NCI-H2081 (cell line): ENCODE measurements around the gene SLC5A12.
A peak's percentile ranks its signal among the peaks of the same experiment; 100 is the strongest.
"Not testable (repeated sequence)": the region's sequence is repeated elsewhere in the genome, so short reads cannot be mapped to it uniquely, and the experiment has no call there.

Experiments
- DNase-seq, 2 experiments: peaks; one replicate each; lab custom pipeline; 2025; lab: John Stamatoyannopoulos, UW

The SLC5A12 gene

DNA sequence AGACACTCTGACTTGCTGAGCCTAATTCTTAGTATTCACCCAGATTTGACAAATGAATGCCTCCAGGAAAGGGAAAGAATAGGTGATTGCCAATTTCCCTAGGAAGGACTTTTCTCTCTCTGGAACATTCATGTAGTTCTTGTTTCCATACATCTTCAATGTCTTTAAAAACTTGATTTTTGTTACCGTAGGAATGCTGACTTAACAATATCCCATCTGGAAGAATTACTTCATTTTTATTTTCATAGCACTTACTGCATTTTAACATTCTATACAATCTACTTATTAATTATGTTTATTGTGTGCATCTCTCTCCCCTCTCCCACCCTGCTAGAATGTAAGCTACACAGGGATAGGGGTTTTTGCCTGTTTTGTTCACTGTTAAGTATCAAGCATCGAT lies 66.6 kb downstream of the SLC5A12 start:
- no peak for DNase-seq

DNA sequence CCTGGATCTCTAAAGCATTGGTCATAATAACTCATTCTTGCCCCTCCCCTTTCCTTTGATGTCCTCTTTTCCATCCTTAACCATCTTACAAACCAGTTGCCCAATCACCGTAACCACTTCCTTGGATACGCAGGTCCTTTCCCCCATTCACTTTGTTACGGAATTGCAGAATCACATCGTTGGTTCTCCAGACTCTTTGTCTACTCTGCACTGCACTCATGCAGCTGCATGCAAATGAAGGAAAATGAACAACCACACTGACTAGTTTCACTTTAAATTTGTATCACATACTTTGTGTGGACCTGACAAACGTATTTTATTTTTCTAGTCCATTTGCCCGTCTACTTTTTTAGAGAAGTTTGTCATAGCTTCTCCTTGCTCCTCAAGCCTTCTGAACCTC lies 69.9 kb downstream of the SLC5A12 start:
- DNase-seq: no peak

DNA sequence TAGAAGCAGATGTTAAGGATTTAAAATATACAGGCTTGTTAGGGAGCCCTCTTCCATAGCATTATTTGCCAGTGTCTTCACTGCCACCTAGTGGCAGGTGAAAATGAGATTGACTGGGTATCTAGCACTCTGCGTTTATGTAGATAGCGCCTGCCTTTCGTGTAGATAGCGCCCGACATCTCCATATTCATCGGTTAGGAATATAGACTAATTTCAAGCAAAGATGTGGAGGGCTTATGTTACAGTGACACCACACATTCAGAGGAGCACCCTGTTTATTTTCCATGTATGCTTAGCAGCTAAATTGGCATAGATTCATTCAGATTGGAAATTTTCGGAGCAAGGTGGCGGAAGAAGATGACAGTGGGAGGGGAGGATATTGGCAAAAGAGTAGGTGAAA lies 72.0 kb downstream of the SLC5A12 start:
- peak; percentile 75 to 79 for DNase-seq

DNA sequence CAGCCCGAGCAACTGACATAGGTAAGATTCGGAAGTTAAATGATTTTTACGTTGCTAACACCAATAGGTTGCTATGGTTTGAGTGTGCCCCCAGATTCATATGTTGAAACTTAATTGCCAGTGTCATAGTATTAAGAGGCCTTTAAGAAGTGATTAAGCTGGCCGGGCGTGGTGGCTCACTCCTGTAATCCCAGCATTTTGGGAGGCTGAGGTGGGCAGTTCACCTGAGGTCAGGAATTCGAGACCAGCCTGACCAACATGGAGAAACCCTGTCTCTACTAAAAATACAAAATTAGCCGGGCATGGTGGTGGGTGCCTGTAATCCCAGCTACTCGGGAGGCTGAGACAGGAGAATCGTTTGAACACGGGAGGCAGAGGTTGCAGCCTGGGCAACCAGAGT lies 78.5 kb downstream of the SLC5A12 start:
- not testable (repeated sequence) for DNase-seq

DNA sequence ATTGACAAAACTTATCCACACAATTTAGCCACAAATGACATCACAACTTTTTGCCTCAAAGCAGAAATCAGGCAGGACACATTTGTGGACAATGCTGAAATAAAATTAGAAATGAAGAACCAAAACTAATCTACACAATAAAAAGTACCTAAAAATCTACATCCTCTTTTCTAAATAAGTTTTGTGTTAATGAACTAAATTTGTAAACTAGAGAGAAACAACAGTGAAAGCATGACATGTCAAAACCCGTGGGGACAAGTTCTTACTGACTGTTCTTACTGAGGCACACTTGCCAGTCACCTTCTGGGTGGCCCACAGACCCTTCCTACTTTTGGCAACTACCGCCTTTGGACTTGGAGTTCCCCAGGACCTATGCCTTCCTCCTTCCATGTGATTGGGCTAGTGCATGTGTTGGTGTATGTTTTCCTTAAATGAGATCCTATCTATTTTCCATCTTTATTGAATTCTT lies 89.1 kb downstream of the SLC5A12 start:
- no peak for DNase-seq

DNA sequence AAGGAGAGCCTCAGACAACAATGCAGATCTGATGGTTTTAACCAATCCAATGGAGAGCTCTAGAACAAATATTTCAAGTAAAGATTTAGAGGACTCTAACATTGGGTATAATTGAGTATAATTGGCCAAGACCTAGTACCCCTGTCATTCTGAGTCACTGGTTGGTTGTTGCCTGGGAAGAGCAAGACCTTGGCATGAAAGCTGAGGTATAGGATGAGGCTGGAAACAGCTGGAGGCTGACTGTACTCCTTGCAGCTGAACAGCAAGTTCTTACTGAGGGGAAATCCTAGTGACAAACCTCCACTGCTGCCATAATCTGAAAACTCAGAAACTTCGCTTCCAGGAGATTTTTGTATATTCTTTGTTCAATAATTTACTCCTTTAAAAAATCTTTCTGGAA lies 95.5 kb downstream of the SLC5A12 start:
- DNase-seq: no peak

DNA sequence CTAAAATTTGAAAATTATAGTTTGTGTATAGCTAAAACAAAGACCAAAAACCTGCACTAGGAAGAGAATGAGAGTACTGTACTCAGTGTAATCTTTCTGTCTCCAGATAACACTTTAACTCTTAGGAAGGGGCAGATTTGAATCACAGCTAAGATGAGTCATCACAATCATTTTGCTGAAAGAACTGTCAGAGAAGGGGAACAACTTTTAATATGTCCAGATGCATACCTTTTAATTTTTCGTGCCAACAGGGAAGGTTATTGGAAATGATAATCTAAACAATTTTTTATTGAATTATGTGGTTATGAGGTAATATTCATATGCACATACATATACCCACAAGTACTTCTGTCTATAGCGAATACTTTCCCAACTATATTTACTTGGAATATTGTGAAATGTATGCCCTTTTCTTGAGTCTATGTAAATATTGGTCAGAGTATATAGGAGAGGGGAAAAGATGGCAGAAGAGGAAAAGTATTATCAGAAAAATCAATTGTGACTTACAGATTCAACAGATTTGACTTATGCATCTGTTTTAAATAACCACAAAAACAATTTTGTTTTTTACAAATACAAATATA lies 98.7 kb downstream of the SLC5A12 start:
- no peak for DNase-seq

DNA sequence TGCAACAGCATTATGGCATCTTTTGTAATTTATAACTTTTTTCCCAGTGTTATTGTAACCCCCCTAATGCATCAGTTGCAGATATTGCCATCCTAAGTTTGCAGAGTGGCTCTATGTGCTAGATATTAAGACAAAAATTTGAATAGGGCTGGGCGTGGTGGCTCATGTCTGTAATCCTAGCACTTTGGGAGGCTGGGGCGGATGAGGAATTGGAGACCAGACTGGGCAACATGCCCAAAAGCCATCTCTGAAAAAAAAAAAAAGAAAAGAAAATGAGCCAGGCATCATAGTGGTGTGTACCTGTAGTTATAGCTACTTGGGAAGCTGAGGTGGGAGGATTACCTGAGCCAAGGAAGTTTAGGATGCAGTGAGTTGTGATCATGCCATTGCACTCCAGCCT lies 99.7 kb downstream of the SLC5A12 start:
- DNase-seq: no peak

DNA sequence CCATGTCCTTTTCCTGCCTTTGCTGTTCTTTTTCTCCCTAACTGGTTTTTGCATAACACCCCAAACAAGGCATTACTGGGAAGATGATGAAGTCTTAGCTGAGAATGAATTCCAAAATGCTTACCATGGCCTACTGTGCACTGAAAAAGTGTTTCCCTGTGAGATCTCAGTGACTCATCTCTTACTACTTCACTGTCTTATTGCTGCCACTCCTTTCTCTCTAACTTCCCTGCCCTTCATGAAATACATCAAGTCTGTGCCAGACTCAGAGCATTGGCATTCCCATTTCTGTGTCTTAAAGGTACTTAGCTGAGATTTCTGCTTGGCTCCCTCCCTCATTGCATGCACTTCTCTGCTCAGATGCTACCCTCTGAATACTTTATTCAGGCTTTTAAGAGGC lies 100.7 kb downstream of the SLC5A12 start:
- no peak for DNase-seq

DNA sequence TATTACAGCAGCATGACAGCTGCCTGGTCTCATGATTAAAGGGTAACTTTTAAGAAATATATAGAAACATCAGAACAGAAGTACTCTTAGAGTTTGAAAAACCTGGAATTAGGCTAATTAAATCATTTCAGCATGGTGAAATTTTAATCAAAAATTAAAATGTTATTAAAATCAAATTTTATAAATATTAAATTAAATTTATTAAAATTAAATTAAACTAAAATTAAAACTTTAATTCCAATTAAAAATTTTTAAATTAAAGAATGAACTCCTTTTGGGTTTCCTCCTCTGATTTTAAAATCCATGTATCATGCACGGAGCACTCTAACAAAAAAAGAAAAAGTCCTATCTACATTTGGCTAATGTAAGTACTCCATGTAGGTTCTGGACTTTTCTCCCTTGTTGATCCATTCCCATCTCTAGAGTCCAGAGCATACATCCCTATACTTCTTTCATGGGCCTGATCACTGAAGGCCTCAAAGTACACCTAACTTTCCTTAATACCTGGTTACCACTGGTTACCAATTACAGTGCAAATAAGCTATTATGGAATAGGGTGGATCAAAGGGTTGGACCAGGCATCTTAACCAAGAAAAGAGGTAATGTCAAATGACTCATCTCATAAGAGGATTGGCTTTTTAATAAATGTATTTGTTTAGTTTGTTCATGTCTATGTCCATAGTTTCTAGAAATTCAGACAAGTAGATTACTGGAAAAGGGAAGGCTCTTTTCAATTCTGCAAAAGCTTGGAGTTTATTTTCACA lies 101.4 kb downstream of the SLC5A12 start:
- no peak for DNase-seq

DNA sequence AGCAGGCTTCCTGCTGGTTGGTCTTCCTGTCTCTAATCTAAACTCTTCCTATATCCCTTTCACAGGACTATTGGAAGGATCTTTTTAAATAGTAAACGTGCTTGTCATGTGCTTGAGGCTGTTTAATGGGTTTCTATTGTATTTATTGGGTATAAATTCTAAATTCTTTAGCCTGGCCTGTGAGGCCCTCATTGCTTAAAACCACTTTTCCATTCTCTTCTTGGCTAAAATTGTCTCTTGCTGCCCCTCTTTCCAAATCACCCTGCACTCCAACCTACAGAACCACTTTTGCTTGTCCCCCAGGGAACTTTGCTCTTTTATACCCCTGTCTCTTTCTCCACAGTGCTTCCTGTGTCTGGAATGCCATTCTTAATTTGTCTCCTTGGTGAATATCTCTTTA lies 103.4 kb downstream of the SLC5A12 start:
- no peak for DNase-seq
